GM19099 (cell line): ENCODE data around the gene PI4KA.

Experiments
- POLR2A ChIP-seq: IDR thresholded peaks from 3 replicates; pipeline ENCODE4 v1.6.1; 2011; ENCODE audit warnings: low read depth; ENCODE audit not compliant: insufficient read length; ENCODE audit errors: extremely low read depth

The PI4KA gene

GRCh38 chr22:20839837-20840645, 18.6 kb downstream of the PI4KA start:
- no peak for TF ChIP-seq POLR2A

- no peak for TF ChIP-seq POLR2A
These were observed 21.4 kb downstream of the PI4KA start for GRCh38 chr22:20836987-20837823.

GRCh38 chr22:20834725-20835124, 23.9 kb downstream of the PI4KA start:
- TF ChIP-seq POLR2A: no peak

GRCh38 chr22:20834206-20834605, 24.4 kb downstream of the PI4KA start:
- TF ChIP-seq POLR2A: no peak

GRCh38 chr22:20833225-20833665, 25.4 kb downstream of the PI4KA start:
- no peak for TF ChIP-seq POLR2A

GRCh38 chr22:20829491-20830134, 29.0 kb downstream of the PI4KA start:
- TF ChIP-seq POLR2A: no peak

GRCh38 chr22:20825624-20826023, 33.0 kb downstream of the PI4KA start:
- no peak for TF ChIP-seq POLR2A

GRCh38 chr22:20823264-20823663, 35.3 kb downstream of the PI4KA start:
- no peak for TF ChIP-seq POLR2A

- no peak for TF ChIP-seq POLR2A
These were observed 36.4 kb downstream of the PI4KA start for GRCh38 chr22:20822240-20822639.

- TF ChIP-seq POLR2A: no peak
These were observed 39.1 kb downstream of the PI4KA start for GRCh38 chr22:20819471-20819870.

- no peak for TF ChIP-seq POLR2A
These were observed 40.1 kb downstream of the PI4KA start for GRCh38 chr22:20818471-20818870.

- TF ChIP-seq POLR2A: no peak
These were observed 42.1 kb downstream of the PI4KA start for GRCh38 chr22:20816559-20816958.

GRCh38 chr22:20815477-20816050, 43.0 kb downstream of the PI4KA start:
- TF ChIP-seq POLR2A: no peak

- TF ChIP-seq POLR2A: no peak
These were observed 44.3 kb downstream of the PI4KA start for GRCh38 chr22:20814221-20814808.

- no peak for TF ChIP-seq POLR2A
These were observed 45.6 kb downstream of the PI4KA start for GRCh38 chr22:20813056-20813455.

GRCh38 chr22:20811971-20812660, 46.5 kb downstream of the PI4KA start:
- TF ChIP-seq POLR2A: no peak
